Measurements from ENCODE around the gene ACTG1. TPM values are rescaled to one million over a fixed set of nuclear protein-coding genes. Genes with fewer than 3 reads are reported as not detected.
A peak's percentile ranks its signal among the peaks of the same experiment; 100 is the strongest.

The ACTG1 gene
- total and polyA plus RNA-seq, 9 of the 15 experiments (the other 6 are each of a cell fraction or from before 2014, with no cell fraction given): 224 to 1,775 (median 568) TPM

DNA sequence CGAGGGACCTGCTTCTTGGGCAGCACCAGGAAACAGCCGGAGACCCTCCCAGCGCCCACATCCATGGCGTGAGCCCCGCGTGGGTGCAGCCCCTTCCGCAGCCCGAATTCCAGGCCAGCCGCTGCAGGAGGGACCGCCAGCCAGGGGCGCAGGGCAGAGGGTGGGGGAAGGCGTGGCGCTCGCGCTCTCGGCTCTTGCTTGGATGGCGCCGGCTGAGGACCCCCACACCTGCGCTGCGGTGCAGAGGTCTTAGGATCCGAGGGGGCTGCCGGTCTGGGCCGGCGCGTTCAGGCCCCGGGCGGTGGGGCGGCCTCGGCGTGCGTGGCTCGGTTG is 28.8 kb downstream of the ACTG1 start (continued):
- TF ChIP-seq ZNF780A (CRISPR knock-in tag; IDR thresholded peaks at IDR 0.05) (no peak), HDAC1 (IDR thresholded peaks at IDR 0.05) (no peak), SRF (CRISPR knock-in tag; IDR thresholded peaks at IDR 0.05) (no peak), STAG1 (CRISPR knock-in tag; IDR thresholded peaks at IDR 0.05; ENCODE audit: borderline replicate concordance) (no peak), IRF2 (CRISPR knock-in tag; IDR thresholded peaks at IDR 0.05) (no peak), ZNF282 (CRISPR knock-in tag; IDR thresholded peaks at IDR 0.05) (0 out of 2 replicates have a peak, but pooled peaks have one; percentile 66)
- TF ChIP-seq, protein P1, sequence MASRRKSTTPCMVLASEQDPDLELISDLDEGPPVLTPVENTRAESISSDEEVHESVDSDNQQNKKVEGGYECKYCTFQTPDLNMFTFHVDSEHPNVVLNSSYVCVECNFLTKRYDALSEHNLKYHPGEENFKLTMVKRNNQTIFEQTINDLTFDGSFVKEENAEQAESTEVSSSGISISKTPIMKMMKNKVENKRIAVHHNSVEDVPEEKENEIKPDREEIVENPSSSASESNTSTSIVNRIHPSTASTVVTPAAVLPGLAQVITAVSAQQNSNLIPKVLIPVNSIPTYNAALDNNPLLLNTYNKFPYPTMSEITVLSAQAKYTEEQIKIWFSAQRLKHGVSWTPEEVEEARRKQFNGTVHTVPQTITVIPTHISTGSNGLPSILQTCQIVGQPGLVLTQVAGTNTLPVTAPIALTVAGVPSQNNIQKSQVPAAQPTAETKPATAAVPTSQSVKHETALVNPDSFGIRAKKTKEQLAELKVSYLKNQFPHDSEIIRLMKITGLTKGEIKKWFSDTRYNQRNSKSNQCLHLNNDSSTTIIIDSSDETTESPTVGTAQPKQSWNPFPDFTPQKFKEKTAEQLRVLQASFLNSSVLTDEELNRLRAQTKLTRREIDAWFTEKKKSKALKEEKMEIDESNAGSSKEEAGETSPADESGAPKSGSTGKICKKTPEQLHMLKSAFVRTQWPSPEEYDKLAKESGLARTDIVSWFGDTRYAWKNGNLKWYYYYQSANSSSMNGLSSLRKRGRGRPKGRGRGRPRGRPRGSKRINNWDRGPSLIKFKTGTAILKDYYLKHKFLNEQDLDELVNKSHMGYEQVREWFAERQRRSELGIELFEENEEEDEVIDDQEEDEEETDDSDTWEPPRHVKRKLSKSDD (conservative IDR thresholded peaks at IDR 0.05; ENCODE audit: low read length): no peak
- TF ChIP-seq, protein P2, sequence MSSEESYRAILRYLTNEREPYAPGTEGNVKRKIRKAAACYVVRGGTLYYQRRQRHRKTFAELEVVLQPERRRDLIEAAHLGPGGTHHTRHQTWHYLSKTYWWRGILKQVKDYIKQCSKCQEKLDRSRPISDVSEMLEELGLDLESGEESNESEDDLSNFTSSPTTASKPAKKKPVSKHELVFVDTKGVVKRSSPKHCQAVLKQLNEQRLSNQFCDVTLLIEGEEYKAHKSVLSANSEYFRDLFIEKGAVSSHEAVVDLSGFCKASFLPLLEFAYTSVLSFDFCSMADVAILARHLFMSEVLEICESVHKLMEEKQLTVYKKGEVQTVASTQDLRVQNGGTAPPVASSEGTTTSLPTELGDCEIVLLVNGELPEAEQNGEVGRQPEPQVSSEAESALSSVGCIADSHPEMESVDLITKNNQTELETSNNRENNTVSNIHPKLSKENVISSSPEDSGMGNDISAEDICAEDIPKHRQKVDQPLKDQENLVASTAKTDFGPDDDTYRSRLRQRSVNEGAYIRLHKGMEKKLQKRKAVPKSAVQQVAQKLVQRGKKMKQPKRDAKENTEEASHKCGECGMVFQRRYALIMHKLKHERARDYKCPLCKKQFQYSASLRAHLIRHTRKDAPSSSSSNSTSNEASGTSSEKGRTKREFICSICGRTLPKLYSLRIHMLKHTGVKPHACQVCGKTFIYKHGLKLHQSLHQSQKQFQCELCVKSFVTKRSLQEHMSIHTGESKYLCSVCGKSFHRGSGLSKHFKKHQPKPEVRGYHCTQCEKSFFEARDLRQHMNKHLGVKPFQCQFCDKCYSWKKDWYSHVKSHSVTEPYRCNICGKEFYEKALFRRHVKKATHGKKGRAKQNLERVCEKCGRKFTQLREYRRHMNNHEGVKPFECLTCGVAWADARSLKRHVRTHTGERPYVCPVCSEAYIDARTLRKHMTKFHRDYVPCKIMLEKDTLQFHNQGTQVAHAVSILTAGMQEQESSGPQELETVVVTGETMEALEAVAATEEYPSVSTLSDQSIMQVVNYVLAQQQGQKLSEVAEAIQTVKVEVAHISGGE (CRISPR knock-in tag; IDR thresholded peaks at IDR 0.05): no peak
- TF ChIP-seq, protein P3, sequence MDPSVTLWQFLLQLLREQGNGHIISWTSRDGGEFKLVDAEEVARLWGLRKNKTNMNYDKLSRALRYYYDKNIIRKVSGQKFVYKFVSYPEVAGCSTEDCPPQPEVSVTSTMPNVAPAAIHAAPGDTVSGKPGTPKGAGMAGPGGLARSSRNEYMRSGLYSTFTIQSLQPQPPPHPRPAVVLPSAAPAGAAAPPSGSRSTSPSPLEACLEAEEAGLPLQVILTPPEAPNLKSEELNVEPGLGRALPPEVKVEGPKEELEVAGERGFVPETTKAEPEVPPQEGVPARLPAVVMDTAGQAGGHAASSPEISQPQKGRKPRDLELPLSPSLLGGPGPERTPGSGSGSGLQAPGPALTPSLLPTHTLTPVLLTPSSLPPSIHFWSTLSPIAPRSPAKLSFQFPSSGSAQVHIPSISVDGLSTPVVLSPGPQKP (CRISPR knock-in tag; IDR thresholded peaks at IDR 0.05): 0 out of 2 replicates have a peak, but pooled peaks have one; percentile 45
- TF ChIP-seq, protein P4, sequence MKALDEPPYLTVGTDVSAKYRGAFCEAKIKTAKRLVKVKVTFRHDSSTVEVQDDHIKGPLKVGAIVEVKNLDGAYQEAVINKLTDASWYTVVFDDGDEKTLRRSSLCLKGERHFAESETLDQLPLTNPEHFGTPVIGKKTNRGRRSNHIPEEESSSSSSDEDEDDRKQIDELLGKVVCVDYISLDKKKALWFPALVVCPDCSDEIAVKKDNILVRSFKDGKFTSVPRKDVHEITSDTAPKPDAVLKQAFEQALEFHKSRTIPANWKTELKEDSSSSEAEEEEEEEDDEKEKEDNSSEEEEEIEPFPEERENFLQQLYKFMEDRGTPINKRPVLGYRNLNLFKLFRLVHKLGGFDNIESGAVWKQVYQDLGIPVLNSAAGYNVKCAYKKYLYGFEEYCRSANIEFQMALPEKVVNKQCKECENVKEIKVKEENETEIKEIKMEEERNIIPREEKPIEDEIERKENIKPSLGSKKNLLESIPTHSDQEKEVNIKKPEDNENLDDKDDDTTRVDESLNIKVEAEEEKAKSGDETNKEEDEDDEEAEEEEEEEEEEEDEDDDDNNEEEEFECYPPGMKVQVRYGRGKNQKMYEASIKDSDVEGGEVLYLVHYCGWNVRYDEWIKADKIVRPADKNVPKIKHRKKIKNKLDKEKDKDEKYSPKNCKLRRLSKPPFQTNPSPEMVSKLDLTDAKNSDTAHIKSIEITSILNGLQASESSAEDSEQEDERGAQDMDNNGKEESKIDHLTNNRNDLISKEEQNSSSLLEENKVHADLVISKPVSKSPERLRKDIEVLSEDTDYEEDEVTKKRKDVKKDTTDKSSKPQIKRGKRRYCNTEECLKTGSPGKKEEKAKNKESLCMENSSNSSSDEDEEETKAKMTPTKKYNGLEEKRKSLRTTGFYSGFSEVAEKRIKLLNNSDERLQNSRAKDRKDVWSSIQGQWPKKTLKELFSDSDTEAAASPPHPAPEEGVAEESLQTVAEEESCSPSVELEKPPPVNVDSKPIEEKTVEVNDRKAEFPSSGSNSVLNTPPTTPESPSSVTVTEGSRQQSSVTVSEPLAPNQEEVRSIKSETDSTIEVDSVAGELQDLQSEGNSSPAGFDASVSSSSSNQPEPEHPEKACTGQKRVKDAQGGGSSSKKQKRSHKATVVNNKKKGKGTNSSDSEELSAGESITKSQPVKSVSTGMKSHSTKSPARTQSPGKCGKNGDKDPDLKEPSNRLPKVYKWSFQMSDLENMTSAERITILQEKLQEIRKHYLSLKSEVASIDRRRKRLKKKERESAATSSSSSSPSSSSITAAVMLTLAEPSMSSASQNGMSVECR (CRISPR knock-in tag; IDR thresholded peaks at IDR 0.05): no peak
- TF ChIP-seq, protein P5, sequence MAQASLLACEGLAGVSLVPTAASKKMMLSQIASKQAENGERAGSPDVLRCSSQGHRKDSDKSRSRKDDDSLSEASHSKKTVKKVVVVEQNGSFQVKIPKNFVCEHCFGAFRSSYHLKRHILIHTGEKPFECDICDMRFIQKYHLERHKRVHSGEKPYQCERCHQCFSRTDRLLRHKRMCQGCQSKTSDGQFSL (CRISPR knock-in tag; IDR thresholded peaks at IDR 0.05): 0 out of 2 replicates have a peak, but pooled peaks have one; percentile 22
- TF ChIP-seq, protein P5 (tag; IDR thresholded peaks at IDR 0.05): no peak

Measured in K562 (cell line).